KBM-7 (cell line): ENCODE measurements around the gene SYNJ2.

Source experiments
- DNase-seq: peaks from one replicate; pipeline ENCODE4 v3.0.0-alpha.2; 2015
- in situ Hi-C: fragments of 300-500 bp; cut with MboI; formaldehyde crosslinking; loops from 2 replicates; pipeline ENCODE4 v1.14.3; 2020; ENCODE audit warnings: low sequenced_read_pairs, low pct_unique_long_range_greater_than_20kb, mixed read lengths

The SYNJ2 gene

GRCh38 chr6:158008864-158009113 is 27.1 kb downstream of the SYNJ2 start:
- no peak for DNase-seq
- in situ Hi-C loops, result no loop called here

- peak; percentile 86 for DNase-seq
- in situ Hi-C loops, result no loop called here
These were observed 27.6 kb downstream of the SYNJ2 start for GRCh38 chr6:158009114-158009891.

- in situ Hi-C loops, result no loop called here
- DNase-seq, result no peak
These were observed 28.4 kb downstream of the SYNJ2 start for GRCh38 chr6:158009935-158010585.

- in situ Hi-C loops, result no loop called here
- no peak for DNase-seq
These were observed 29.2 kb downstream of the SYNJ2 start for GRCh38 chr6:158010591-158011477.

GRCh38 chr6:158011478-158011920 is 29.8 kb downstream of the SYNJ2 start:
- in situ Hi-C loops, result no loop called here
- no peak for DNase-seq

- in situ Hi-C loops, result no loop called here
- DNase-seq, result no peak
These were observed 30.4 kb downstream of the SYNJ2 start for GRCh38 chr6:158011980-158012566.

GRCh38 chr6:158013904-158014504 is 32.3 kb downstream of the SYNJ2 start:
- in situ Hi-C loops, result no loop called here
- DNase-seq, result no peak

GRCh38 chr6:158014505-158015187 is 33.0 kb downstream of the SYNJ2 start:
- no peak for DNase-seq
- in situ Hi-C loops, result no loop called here

- no peak for DNase-seq
- in situ Hi-C loops, result no loop called here
These were observed 33.5 kb downstream of the SYNJ2 start for GRCh38 chr6:158015188-158015506.

GRCh38 chr6:158016571-158017383 is 35.1 kb downstream of the SYNJ2 start:
- DNase-seq, result peak; percentile 49
- in situ Hi-C loops, result no loop called here

GRCh38 chr6:158017621-158018040 is 36.0 kb downstream of the SYNJ2 start:
- in situ Hi-C loops, result no loop called here
- DNase-seq, result no peak

- no peak for DNase-seq
- in situ Hi-C loops, result no loop called here
These were observed 36.5 kb downstream of the SYNJ2 start for GRCh38 chr6:158018041-158018771.

- no peak for DNase-seq
- in situ Hi-C loops, result no loop called here
These were observed 37.2 kb downstream of the SYNJ2 start for GRCh38 chr6:158018851-158019361.

- DNase-seq, result no peak
- in situ Hi-C loops, result no loop called here
These were observed 37.8 kb downstream of the SYNJ2 start for GRCh38 chr6:158019416-158019815.

- in situ Hi-C loops, result no loop called here
- no peak for DNase-seq
These were observed 38.6 kb downstream of the SYNJ2 start for GRCh38 chr6:158020272-158020711.

GRCh38 chr6:158020811-158021210 is 39.1 kb downstream of the SYNJ2 start:
- in situ Hi-C loops, result no loop called here
- no peak for DNase-seq

GRCh38 chr6:158021376-158021775 is 39.7 kb downstream of the SYNJ2 start:
- in situ Hi-C loops, result no loop called here
- DNase-seq, result no peak
